H1 (cell line): ENCODE measurements around the gene MMP21. TPM values are rescaled to one million over a fixed set of nuclear protein-coding genes. Genes with fewer than 3 reads are reported as not detected.

ENCODE experiments used
- BRCA1 ChIP-seq: IDR thresholded peaks from 2 replicates; pipeline ENCODE4 v1.6.1; 2012; ENCODE audit warnings: low read depth, low read length, improper control_type of control experiment
- EGR1 ChIP-seq: IDR thresholded peaks from 2 replicates; pipeline ENCODE4 v1.6.1; 2011; ENCODE audit warnings: low read depth, low read length, borderline replicate concordance
- POLR2AphosphoS5 ChIP-seq: IDR thresholded peaks from 2 replicates; pipeline ENCODE4 v1.6.1; 2011; ENCODE audit warnings: low read depth, low read length
- POU5F1 ChIP-seq: IDR thresholded peaks from 2 replicates; pipeline ENCODE4 v1.6.1; 2011; ENCODE audit warnings: low read depth, mild to moderate bottlenecking, low read length, moderate library complexity
- SAP30 ChIP-seq: fragments of 300-600 bp; sonication (generic); IDR thresholded peaks from 2 replicates; pipeline ENCODE4 v1.7.1; 2012; ENCODE audit warnings: low read length, moderate library complexity, mild to moderate bottlenecking, inconsistent platforms; ENCODE audit not compliant: insufficient read depth, insufficient replicate concordance
- SIN3A ChIP-seq, 2 experiments: IDR thresholded peaks in 1 of 2; conservative IDR thresholded peaks in 1 of 2; 2 replicates each; pipeline ENCODE4 v1.6.1; 2011 to 2012; ENCODE audit warnings: low read length in 2 of 2, improper control_type of control experiment in 1 of 2, low read depth in 1 of 2, mild to moderate bottlenecking in 1 of 2
- SIRT6 ChIP-seq: IDR thresholded peaks from one replicate; pipeline ENCODE4 v1.7.1; 2012; ENCODE audit warnings: low read length, inconsistent platforms
- polyA plus RNA-seq, 7 experiments: library from polyadenylated mRNA; depleted of rRNA in 3 of 7; stranded (reverse) in 5 of 7; unstranded in 2 of 7; fragments of >200 nt in 5 of 7; fragments of 200-250 nt in 2 of 7; gene quantifications; 1 replicate in 5 of 7; 2 replicates in 1 of 7; 4 replicates in 1 of 7; pipeline versions ENCODE4 v1.2.1 to v1.2.3, GENCODE V29; 2011 to 2013; ENCODE audit warnings: missing spikeins in 2 of 7, mixed read lengths in 2 of 7
- total RNA-seq: library from RNA; stranded (reverse); fragmentation: NEBNext Ultra II Directional; extraction: Animal tissue kit (Norgen Biotek cat#: 25700); gene quantifications from 2 replicates; pipeline ENCODE4 v1.2.1, GENCODE V29; 2021
- TF ChIP-seq, protein P1 (sequence below): fragments of 300-600 bp; sonication (generic); IDR thresholded peaks from 2 replicates; pipeline ENCODE4 v1.7.1; 2012; ENCODE audit warnings: low read length, moderate library complexity, mild to moderate bottlenecking, inconsistent platforms; ENCODE audit not compliant: insufficient replicate concordance

Gene MMP21
- total and polyA plus RNA-seq, 2 of the 8 experiments (the other 6 are each of a cell fraction or from before 2014, with no cell fraction given), result not detected

GRCh38 chr10:125779403-125780327, 4.0 kb upstream of the MMP21 start (continued):
- TF ChIP-seq SAP30, result no peak
- TF ChIP-seq, protein P1, sequence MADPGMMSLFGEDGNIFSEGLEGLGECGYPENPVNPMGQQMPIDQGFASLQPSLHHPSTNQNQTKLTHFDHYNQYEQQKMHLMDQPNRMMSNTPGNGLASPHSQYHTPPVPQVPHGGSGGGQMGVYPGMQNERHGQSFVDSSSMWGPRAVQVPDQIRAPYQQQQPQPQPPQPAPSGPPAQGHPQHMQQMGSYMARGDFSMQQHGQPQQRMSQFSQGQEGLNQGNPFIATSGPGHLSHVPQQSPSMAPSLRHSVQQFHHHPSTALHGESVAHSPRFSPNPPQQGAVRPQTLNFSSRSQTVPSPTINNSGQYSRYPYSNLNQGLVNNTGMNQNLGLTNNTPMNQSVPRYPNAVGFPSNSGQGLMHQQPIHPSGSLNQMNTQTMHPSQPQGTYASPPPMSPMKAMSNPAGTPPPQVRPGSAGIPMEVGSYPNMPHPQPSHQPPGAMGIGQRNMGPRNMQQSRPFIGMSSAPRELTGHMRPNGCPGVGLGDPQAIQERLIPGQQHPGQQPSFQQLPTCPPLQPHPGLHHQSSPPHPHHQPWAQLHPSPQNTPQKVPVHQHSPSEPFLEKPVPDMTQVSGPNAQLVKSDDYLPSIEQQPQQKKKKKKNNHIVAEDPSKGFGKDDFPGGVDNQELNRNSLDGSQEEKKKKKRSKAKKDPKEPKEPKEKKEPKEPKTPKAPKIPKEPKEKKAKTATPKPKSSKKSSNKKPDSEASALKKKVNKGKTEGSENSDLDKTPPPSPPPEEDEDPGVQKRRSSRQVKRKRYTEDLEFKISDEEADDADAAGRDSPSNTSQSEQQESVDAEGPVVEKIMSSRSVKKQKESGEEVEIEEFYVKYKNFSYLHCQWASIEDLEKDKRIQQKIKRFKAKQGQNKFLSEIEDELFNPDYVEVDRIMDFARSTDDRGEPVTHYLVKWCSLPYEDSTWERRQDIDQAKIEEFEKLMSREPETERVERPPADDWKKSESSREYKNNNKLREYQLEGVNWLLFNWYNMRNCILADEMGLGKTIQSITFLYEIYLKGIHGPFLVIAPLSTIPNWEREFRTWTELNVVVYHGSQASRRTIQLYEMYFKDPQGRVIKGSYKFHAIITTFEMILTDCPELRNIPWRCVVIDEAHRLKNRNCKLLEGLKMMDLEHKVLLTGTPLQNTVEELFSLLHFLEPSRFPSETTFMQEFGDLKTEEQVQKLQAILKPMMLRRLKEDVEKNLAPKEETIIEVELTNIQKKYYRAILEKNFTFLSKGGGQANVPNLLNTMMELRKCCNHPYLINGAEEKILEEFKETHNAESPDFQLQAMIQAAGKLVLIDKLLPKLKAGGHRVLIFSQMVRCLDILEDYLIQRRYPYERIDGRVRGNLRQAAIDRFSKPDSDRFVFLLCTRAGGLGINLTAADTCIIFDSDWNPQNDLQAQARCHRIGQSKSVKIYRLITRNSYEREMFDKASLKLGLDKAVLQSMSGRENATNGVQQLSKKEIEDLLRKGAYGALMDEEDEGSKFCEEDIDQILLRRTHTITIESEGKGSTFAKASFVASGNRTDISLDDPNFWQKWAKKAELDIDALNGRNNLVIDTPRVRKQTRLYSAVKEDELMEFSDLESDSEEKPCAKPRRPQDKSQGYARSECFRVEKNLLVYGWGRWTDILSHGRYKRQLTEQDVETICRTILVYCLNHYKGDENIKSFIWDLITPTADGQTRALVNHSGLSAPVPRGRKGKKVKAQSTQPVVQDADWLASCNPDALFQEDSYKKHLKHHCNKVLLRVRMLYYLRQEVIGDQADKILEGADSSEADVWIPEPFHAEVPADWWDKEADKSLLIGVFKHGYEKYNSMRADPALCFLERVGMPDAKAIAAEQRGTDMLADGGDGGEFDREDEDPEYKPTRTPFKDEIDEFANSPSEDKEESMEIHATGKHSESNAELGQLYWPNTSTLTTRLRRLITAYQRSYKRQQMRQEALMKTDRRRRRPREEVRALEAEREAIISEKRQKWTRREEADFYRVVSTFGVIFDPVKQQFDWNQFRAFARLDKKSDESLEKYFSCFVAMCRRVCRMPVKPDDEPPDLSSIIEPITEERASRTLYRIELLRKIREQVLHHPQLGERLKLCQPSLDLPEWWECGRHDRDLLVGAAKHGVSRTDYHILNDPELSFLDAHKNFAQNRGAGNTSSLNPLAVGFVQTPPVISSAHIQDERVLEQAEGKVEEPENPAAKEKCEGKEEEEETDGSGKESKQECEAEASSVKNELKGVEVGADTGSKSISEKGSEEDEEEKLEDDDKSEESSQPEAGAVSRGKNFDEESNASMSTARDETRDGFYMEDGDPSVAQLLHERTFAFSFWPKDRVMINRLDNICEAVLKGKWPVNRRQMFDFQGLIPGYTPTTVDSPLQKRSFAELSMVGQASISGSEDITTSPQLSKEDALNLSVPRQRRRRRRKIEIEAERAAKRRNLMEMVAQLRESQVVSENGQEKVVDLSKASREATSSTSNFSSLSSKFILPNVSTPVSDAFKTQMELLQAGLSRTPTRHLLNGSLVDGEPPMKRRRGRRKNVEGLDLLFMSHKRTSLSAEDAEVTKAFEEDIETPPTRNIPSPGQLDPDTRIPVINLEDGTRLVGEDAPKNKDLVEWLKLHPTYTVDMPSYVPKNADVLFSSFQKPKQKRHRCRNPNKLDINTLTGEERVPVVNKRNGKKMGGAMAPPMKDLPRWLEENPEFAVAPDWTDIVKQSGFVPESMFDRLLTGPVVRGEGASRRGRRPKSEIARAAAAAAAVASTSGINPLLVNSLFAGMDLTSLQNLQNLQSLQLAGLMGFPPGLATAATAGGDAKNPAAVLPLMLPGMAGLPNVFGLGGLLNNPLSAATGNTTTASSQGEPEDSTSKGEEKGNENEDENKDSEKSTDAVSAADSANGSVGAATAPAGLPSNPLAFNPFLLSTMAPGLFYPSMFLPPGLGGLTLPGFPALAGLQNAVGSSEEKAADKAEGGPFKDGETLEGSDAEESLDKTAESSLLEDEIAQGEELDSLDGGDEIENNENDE, result no peak
- no peak for TF ChIP-seq POU5F1
- no peak for TF ChIP-seq BRCA1
- no peak for TF ChIP-seq EGR1
- TF ChIP-seq SIRT6, result no peak
- TF ChIP-seq SIN3A (conservative IDR thresholded peaks at IDR 0.05 in 1 of 2, IDR thresholded peaks at IDR 0.05 in 1 of 2; ENCODE audit: low read depth in 1 of 2, low read length in 2 of 2), result no peak
- no peak for TF ChIP-seq POLR2AphosphoS5
